Measurements from ENCODE around the gene NCAPD3. TPM values are rescaled to one million over a fixed set of nuclear protein-coding genes. Genes with fewer than 3 reads are reported as not detected.

NCAPD3 gene
- total and polyA plus RNA-seq, 2 donors (not counting 3 experiments of a cell fraction or from before 2014, with no cell fraction given), result 22.6 to 43.8 TPM

- H3K9me1 ChIP-seq (replicated peaks; ENCODE audit: control insufficient read depth, extremely low read depth, insufficient read depth, low read length), result no peaks in the 10 kb centered on the region
- BruUV-seq (replicated peaks), result no TSS peak
- H3K4me2 ChIP-seq (ENCODE audit: insufficient read depth, low read length), result no peak overlapping the region
- H3K4me1 ChIP-seq (ENCODE audit: control insufficient read depth, extremely low read depth, insufficient read depth, low read length), result no peaks in the 10 kb centered on the region
- POLR2A ChIA-PET, result interaction anchor here (0.7 kb wide), 1 partner anchor 17 kb away, joined by 3 read pairs; the partner anchor contains the start of gene VPS26B
- H3K9me3 ChIP-seq (replicated peaks; ENCODE audit: control insufficient read depth, insufficient read depth, low read length), result no peaks in the 10 kb centered on the region
- no peak overlapping the region for H3K27ac ChIP-seq (ENCODE audit: insufficient read depth, low read depth, low read length)
- CTCF ChIA-PET, result interaction anchor here (0.6 to 4.5 kb wide), 14 partner anchors 11 to 157 kb away, joined by 3 to 20 read pairs (median 6); partner anchors contain the start of genes ACAD8, NCAPD3, THYN1 and VPS26B
- peaks cover 5 to 14% of the 10 kb centered on the region in 2 experiments for H3K36me3 ChIP-seq (ENCODE audit: control insufficient read depth in 2 of 2, extremely low read depth in 1 of 2, insufficient read depth in 2 of 2, low read length in 2 of 2)
- H2AFZ ChIP-seq (ENCODE audit: low read depth, low read length), result no peak overlapping the region
- peak; percentile 10 for DNase-seq (ENCODE audit: low read depth, low spot score)
- peaks cover 13% of the 10 kb centered on the region for H3K79me2 ChIP-seq (ENCODE audit: control insufficient read depth, insufficient read depth, low read length)
- no peaks in the 10 kb centered on the region for H3K27me3 ChIP-seq (ENCODE audit: control insufficient read depth in 2 of 2, insufficient read depth in 2 of 2, low read length in 2 of 2)
- no peaks in the 10 kb centered on the region for H4K20me1 ChIP-seq (replicated peaks; ENCODE audit: control insufficient read depth, extremely low read depth, insufficient read depth, low read length)
- intact Hi-C loops (cut with micrococcal nuclease), result loop anchor here (1.0 to 5.0 kb wide), 3 partner anchors 37 to 280 kb away; partner anchors contain the start of genes ACAD8 and THYN1
- H3K9ac ChIP-seq (replicated peaks; ENCODE audit: extremely low read depth, insufficient read depth, low read length), result no peak overlapping the region
- TF ChIP-seq POLR2A (IDR thresholded peaks at IDR 0.05; ENCODE audit: low read depth, low read length), result no peak
- TF ChIP-seq, protein P1, sequence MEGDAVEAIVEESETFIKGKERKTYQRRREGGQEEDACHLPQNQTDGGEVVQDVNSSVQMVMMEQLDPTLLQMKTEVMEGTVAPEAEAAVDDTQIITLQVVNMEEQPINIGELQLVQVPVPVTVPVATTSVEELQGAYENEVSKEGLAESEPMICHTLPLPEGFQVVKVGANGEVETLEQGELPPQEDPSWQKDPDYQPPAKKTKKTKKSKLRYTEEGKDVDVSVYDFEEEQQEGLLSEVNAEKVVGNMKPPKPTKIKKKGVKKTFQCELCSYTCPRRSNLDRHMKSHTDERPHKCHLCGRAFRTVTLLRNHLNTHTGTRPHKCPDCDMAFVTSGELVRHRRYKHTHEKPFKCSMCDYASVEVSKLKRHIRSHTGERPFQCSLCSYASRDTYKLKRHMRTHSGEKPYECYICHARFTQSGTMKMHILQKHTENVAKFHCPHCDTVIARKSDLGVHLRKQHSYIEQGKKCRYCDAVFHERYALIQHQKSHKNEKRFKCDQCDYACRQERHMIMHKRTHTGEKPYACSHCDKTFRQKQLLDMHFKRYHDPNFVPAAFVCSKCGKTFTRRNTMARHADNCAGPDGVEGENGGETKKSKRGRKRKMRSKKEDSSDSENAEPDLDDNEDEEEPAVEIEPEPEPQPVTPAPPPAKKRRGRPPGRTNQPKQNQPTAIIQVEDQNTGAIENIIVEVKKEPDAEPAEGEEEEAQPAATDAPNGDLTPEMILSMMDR (IDR thresholded peaks at IDR 0.05; ENCODE audit: extremely low read depth in 1 of 2, insufficient read depth in 1 of 2, low read depth in 1 of 2, low read length in 2 of 2), result peak; percentile 39 to 54
- no peak for FAIRE-seq
- dilution Hi-C loops (cut with MboI; ENCODE audit: extremely low pct_ligation_motif_present, low sequenced_read_pairs), result no loop called here
- no peak overlapping the region for H3K4me3 ChIP-seq (replicated peaks in 1 of 3; ENCODE audit: insufficient read depth in 1 of 3, low read depth in 1 of 3, low read length in 3 of 3)
These were observed 16.1 kb downstream of the NCAPD3 start for GRCh38 chr11:134207538-134208239.

DNA sequence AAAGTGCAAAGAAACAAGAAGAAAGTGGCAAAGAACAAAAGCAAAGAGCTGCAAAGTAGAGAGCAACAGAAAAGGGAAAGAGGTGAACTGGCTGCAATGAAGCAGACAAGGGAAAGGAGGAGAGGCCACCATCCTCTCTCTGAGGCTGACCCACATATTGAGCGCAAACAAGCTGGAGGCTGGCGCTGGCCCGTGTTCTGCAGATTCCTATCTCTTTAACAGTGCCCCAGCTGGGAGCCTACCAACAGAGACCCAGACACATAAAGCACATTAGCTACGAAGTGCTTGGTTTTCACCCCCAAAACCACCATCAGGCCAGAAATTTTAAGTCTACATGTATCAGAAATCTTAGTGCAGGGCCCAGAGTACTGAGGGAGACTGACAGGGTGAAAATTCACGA is 17.6 kb downstream of the NCAPD3 start:
- H3K9me1 ChIP-seq (replicated peaks; ENCODE audit: control insufficient read depth, extremely low read depth, insufficient read depth, low read length), result no peaks in the 10 kb centered on the region
- intact Hi-C loops (cut with micrococcal nuclease) (loop anchor here (2.0 to 5.0 kb wide), 2 partner anchors 47 to 279 kb away; partner anchors contain the start of genes ACAD8 and THYN1), dilution Hi-C loops (cut with MboI; ENCODE audit: extremely low pct_ligation_motif_present, low sequenced_read_pairs) (no loop called here)
- H2AFZ ChIP-seq (ENCODE audit: low read depth, low read length), result no peak overlapping the region
- TF ChIP-seq, protein P1 (IDR thresholded peaks at IDR 0.05; ENCODE audit: extremely low read depth in 1 of 2, insufficient read depth in 1 of 2, low read depth in 1 of 2, low read length in 2 of 2), result no peak
- TF ChIP-seq GATA2 (IDR thresholded peaks at IDR 0.05; ENCODE audit: insufficient read depth, insufficient read length, low read depth, low read length) (no peak), EZH2 (IDR thresholded peaks at IDR 0.05; ENCODE audit: borderline replicate concordance, low read depth, low read length, severe bottlenecking) (no peak), FOS (IDR thresholded peaks at IDR 0.05; ENCODE audit: borderline replicate concordance, insufficient read depth, low read length) (no peak), MAX (IDR thresholded peaks at IDR 0.05; ENCODE audit: insufficient read depth, insufficient read length) (no peak), POLR2A (IDR thresholded peaks at IDR 0.05; ENCODE audit: low read depth, low read length) (no peak), JUN (IDR thresholded peaks at IDR 0.05; ENCODE audit: borderline replicate concordance, insufficient read depth, insufficient read length, low read depth) (no peak), POLR2AphosphoS5 (IDR thresholded peaks at IDR 0.05; ENCODE audit: insufficient read depth, low read depth, low read length) (no peak), MYC (IDR thresholded peaks at IDR 0.05; ENCODE audit: low read depth, low read length) (no peak)
- H3K9ac ChIP-seq (replicated peaks; ENCODE audit: extremely low read depth, insufficient read depth, low read length), result no peak overlapping the region
- peaks cover 4% of the 10 kb centered on the region for H3K79me2 ChIP-seq (ENCODE audit: control insufficient read depth, insufficient read depth, low read length)
- no peaks in the 10 kb centered on the region for H3K9me3 ChIP-seq (replicated peaks; ENCODE audit: control insufficient read depth, insufficient read depth, low read length)
- H3K4me2 ChIP-seq (ENCODE audit: insufficient read depth, low read length), result no peak overlapping the region
- no peak overlapping the region for H3K4me3 ChIP-seq (replicated peaks in 1 of 3; ENCODE audit: insufficient read depth in 1 of 3, low read depth in 1 of 3, low read length in 3 of 3)
- no peak overlapping the region for H3K27ac ChIP-seq (ENCODE audit: insufficient read depth, low read depth, low read length)
- no peaks in the 10 kb centered on the region for H4K20me1 ChIP-seq (replicated peaks; ENCODE audit: control insufficient read depth, extremely low read depth, insufficient read depth, low read length)
- H3K27me3 ChIP-seq (ENCODE audit: control insufficient read depth in 2 of 2, insufficient read depth in 2 of 2, low read length in 2 of 2), result no peaks in the 10 kb centered on the region
- no peaks in the 10 kb centered on the region for H3K4me1 ChIP-seq (ENCODE audit: control insufficient read depth, extremely low read depth, insufficient read depth, low read length)
- no TSS peak for BruUV-seq (replicated peaks)
- ChIA-PET POLR2A (no interaction called here), CTCF (interaction anchor here (1.6 to 4.5 kb wide), 2 partner anchors 38 to 156 kb away, joined by 6 to 20 read pairs; no protein-coding TSS in a partner anchor)
- DNase-seq (ENCODE audit: low read depth, low spot score) (no peak), FAIRE-seq (no peak)
- peaks cover 5 to 11% of the 10 kb centered on the region in 2 experiments for H3K36me3 ChIP-seq (ENCODE audit: control insufficient read depth in 2 of 2, extremely low read depth in 1 of 2, insufficient read depth in 2 of 2, low read length in 2 of 2)
